Psoas muscle (tissue), 8 donors: ENCODE measurements around the gene OR4D10. TPM values are rescaled to one million over a fixed set of nuclear protein-coding genes. Genes with fewer than 3 reads are reported as not detected.

ENCODE experiments used
- ATAC-seq, 4 donors: fragments of 200-7000 bp; cut with Tn5 transposase; one replicate each; pipeline ENCODE4 v1.9.1; 2020; ENCODE audit warnings: moderate library complexity in 3 of 4, mild to moderate bottlenecking in 2 of 4
- DNase-seq, 2 donors: peaks; one replicate each; pipeline ENCODE4 v3.0.0-alpha.2; 2020
- H3K27ac ChIP-seq: fragments of 200-600 bp; one replicate; pipeline ENCODE4 v1.8.0; 2022
- H3K27me3 ChIP-seq, 3 donors: fragments of 200-600 bp in 1 of 3; one replicate each; pipeline versions ENCODE4 v1.6.1 to v1.8.0; 2013 to 2022; ENCODE audit warnings: low read length in 2 of 3, mild to moderate bottlenecking in 2 of 3, moderate library complexity in 1 of 3; ENCODE audit not compliant: insufficient read depth in 3 of 3
- H3K36me3 ChIP-seq, 2 donors: fragments of 200-600 bp in 1 of 2; one replicate each; pipeline versions ENCODE4 v1.6.1 to v1.8.0; 2013 to 2022; ENCODE audit warnings: low read depth in 1 of 2, mild to moderate bottlenecking in 1 of 2, moderate library complexity in 1 of 2; ENCODE audit not compliant: insufficient read depth in 1 of 2
- H3K4me1 ChIP-seq: fragments of 200-600 bp; one replicate; pipeline ENCODE4 v1.8.0; 2022
- H3K4me3 ChIP-seq: fragments of 200-600 bp; one replicate; pipeline ENCODE4 v1.8.0; 2022; ENCODE audit warnings: mild to moderate bottlenecking
- H3K9me3 ChIP-seq: fragments of 200-600 bp; one replicate; pipeline ENCODE4 v1.8.0; 2022
- WGBS, 3 donors: extraction: QIAGEN DNeasy Blood & Tissue Kit; methylation state at CpG; one replicate each; pipeline versions ENCODE4 v1.1.6 to v1.1.7; 2013; 5-methylcytosine and 5-hydroxymethylcytosine counted together
- intact Hi-C, 2 donors: fragments of 100-400 bp; cut with DNase I; formaldehyde crosslinking; loops; one replicate each; pipeline versions ENCODE4 v1.11.0 to v1.14.2; 2022
- long read RNA-seq, 2 donors: library from polyadenylated mRNA; unstranded; transcript quantifications; one replicate each; pipeline ENCODE4 v2.0.0, GENCODE V29; 2021
- polyA plus RNA-seq, 3 donors: library from polyadenylated mRNA; stranded (reverse); fragments of 200-250 nt; gene quantifications; one replicate each; pipeline ENCODE4 v1.2.3, GENCODE V29; 2013
- total RNA-seq, 4 donors: library from RNA; stranded (reverse); fragmentation: NEBNext Ultra II Directional in 2 of 4; extraction: Animal tissue kit (Norgen Biotek cat#: 25700) in 2 of 4; gene quantifications; one replicate each; pipeline versions ENCODE4 v1.2.1 to v1.2.4, GENCODE V29; 2021 to 2023
- TF ChIP-seq, protein P1 (sequence below): fragments of 200-600 bp; IDR thresholded peaks from one replicate; pipeline ENCODE4 v1.8.0; 2022; ENCODE audit warnings: antibody characterized with exemption
- donor health status: healthy with polysubstance abuse.
- donor health status: DM: no; HTN: no; CAD: no; lungs with moderate emphysema.
- donor health status: Bipolar disorder and iron deficiency.
- donor health status: healthy.
- donor health status: DM: yes; HTN: yes; CAD: no.
- donor health status: DM: no; HTN: no; CAD: no.
- donor health status: DM: no; HTN: no; CAD: no.
- donor health status: DM: yes; HTN: yes; CAD: no.

Gene OR4D10
- total RNA-seq = not detected
- not detected for polyA plus RNA-seq
- long read RNA-seq, donor 1 = 0 reads
- long read RNA-seq, donor 2 = 0 reads

DNA sequence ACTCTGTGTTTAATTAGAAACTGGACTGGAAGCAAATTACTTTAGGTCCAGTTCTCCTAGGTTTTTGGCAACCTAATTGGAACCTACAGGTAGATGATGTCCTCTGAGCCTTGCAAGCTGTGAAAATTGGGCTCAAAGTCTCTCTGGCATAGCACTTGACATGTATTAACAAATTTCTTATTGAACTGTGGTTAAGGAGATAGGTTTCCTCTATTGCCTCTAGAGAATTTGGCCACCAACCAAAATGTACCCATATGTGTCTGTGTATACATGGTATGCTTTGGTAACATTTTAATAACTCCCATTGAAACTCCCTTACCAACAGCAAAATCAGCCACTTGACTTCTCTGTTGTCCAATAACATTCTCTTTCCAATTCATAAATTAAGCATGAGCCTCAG, at the start of gene OR4D10:
Gene OR4D10, plus strand, starts transcription at position 301 of the 400 bp plus-strand sequence. CDS start 4,115 bp downstream, outside the sequence.
- TF ChIP-seq, protein P1, sequence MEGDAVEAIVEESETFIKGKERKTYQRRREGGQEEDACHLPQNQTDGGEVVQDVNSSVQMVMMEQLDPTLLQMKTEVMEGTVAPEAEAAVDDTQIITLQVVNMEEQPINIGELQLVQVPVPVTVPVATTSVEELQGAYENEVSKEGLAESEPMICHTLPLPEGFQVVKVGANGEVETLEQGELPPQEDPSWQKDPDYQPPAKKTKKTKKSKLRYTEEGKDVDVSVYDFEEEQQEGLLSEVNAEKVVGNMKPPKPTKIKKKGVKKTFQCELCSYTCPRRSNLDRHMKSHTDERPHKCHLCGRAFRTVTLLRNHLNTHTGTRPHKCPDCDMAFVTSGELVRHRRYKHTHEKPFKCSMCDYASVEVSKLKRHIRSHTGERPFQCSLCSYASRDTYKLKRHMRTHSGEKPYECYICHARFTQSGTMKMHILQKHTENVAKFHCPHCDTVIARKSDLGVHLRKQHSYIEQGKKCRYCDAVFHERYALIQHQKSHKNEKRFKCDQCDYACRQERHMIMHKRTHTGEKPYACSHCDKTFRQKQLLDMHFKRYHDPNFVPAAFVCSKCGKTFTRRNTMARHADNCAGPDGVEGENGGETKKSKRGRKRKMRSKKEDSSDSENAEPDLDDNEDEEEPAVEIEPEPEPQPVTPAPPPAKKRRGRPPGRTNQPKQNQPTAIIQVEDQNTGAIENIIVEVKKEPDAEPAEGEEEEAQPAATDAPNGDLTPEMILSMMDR = no peak
- Histone ChIP-seq H3K36me3 (no peaks in the 10 kb centered on the region), H3K27me3 (peaks cover 0 to 2% (median 0%) of the 10 kb centered on the region in 3 donors), H3K9me3 (no peaks in the 10 kb centered on the region), H3K4me3 (no peak within 1 kb of the TSS), H3K4me1 (no peaks in the 10 kb centered on the region), H3K27ac (no peak within 1 kb of the TSS)
- intact Hi-C loops = no loop called here
- DNase-seq (no peak), ATAC-seq (no peak)

GRCh38 chr11:59423835-59424234, 49.3 kb upstream of the OR4D10 start:
- H3K27me3 ChIP-seq = no peaks in the 10 kb centered on the region
- H3K27ac ChIP-seq = no peak overlapping the region
- DNase-seq (no peak), ATAC-seq (no peak)
- TF ChIP-seq, protein P1 = no peak
- no peaks in the 10 kb centered on the region for H3K36me3 ChIP-seq
- no peaks in the 10 kb centered on the region for H3K9me3 ChIP-seq
- no peaks in the 10 kb centered on the region for H3K4me1 ChIP-seq
- 65 to 73% (median 70%) methylated on average over 2 of the region's 2 CpGs for WGBS, 3 donors
- intact Hi-C loops = loop anchor here in 1 of 2 donors (10.0 kb wide), 1 partner anchor 249 kb away; the partner anchor contains the start of gene DTX4
- H3K4me3 ChIP-seq = no peak overlapping the region

GRCh38 chr11:59425131-59425530, 48.0 kb upstream of the OR4D10 start:
- DNase-seq (no peak), ATAC-seq (no peak)
- Histone ChIP-seq H3K27ac (no peak overlapping the region), H3K4me1 (no peaks in the 10 kb centered on the region), H3K27me3 (no peaks in the 10 kb centered on the region), H3K9me3 (no peaks in the 10 kb centered on the region), H3K4me3 (no peak overlapping the region), H3K36me3 (no peaks in the 10 kb centered on the region)
- TF ChIP-seq, protein P1 = no peak
- intact Hi-C loops = loop anchor here in 1 of 2 donors (10.0 kb wide), 1 partner anchor 250 kb away; the partner anchor contains the start of gene DTX4
- WGBS, 3 donors = 48 to 74% (median 66%) methylated on average over 4 of the region's 4 CpGs

DNA sequence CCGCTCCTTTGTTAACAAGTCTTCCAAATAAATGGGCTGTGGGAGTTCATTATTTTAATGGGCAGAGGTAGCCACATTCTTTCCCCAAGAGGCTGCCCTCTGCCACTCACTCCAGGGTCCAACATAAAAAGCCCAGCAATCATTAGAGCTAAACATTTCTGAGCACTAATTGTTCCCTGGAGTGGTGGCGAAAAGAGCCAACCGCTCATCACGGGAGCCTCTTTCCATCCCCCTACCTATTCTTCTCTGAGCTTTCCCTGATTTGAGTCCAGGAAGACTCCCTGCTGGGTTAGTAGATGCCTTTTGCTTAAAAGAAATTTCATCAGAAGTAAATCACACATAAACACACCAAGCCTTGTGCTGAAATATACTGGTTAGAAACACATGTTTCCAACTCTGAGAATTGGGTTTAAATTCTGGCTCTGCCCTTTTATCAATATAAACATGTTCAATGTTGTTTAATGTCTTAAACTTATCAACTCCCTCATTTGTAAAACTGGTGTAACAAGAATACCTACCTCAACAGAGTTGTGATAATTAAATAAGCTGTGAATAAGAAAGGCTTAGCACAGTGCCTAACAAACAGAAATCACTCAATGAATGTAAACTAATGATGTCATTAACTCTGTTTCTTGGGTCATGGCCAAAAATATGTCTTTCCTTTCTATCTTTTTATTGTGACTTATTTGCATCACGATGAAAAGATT, 46.6 kb upstream of the OR4D10 start, which contains the start of gene OR5A2:
Gene OR5A2, minus strand, starts transcription at position 53 of the 707 bp plus-strand sequence. CDS start 3,460 bp downstream, outside the sequence.
- WGBS, 3 donors = 53 to 62% (median 58%) methylated on average over 5 of the region's 5 CpGs
- Histone ChIP-seq H3K4me1 (no peaks in the 10 kb centered on the region), H3K27ac (no peak within 1 kb of the TSS), H3K9me3 (no peaks in the 10 kb centered on the region), H3K4me3 (no peak within 1 kb of the TSS), H3K36me3 (no peaks in the 10 kb centered on the region), H3K27me3 (no peaks in the 10 kb centered on the region)
- no peak for ATAC-seq
- TF ChIP-seq, protein P1 = no peak
- intact Hi-C loops = loop anchor here in 1 of 2 donors (10.0 kb wide), 1 partner anchor 252 kb away; the partner anchor contains the start of gene DTX4
- no peak for DNase-seq
